H9 (cell line): Measurements from ENCODE around the gene IQUB. TPM values are rescaled to one million over a fixed set of nuclear protein-coding genes. Genes with fewer than 3 reads are reported as not detected.

Experiments used
- DNase-seq: peaks from one replicate; pipeline ENCODE4 v3.0.0-alpha.2; 2017
- H2AFZ ChIP-seq: one replicate; pipeline ENCODE4 v1.6.1; 2013; ENCODE audit warnings: mild to moderate bottlenecking, low read length, control low read depth, moderate library complexity
- H2AK5ac ChIP-seq: 2 replicates; pipeline ENCODE4 v1.6.1; 2013; ENCODE audit warnings: low read length, control low read depth, mixed read lengths; ENCODE audit not compliant: insufficient read length
- H2BK120ac ChIP-seq: one replicate; pipeline ENCODE4 v1.6.1; 2013; ENCODE audit warnings: low read depth, mild to moderate bottlenecking, low read length, control low read depth, inconsistent platforms; ENCODE audit not compliant: poor library complexity, severe bottlenecking
- H2BK12ac ChIP-seq: 2 replicates; pipeline ENCODE4 v1.6.1; 2013; ENCODE audit warnings: low read length, control low read depth, mixed read lengths, low read depth; ENCODE audit not compliant: insufficient read length
- H2BK15ac ChIP-seq: 2 replicates; pipeline ENCODE4 v1.6.1; 2013; ENCODE audit warnings: low read depth, low read length, control low read depth
- H2BK20ac ChIP-seq: one replicate; pipeline ENCODE4 v1.6.1; 2013; ENCODE audit warnings: low read depth, mild to moderate bottlenecking, low read length, control low read depth, inconsistent platforms; ENCODE audit not compliant: poor library complexity, severe bottlenecking
- H2BK5ac ChIP-seq: 2 replicates; pipeline ENCODE4 v1.6.1; 2013; ENCODE audit warnings: low read length, control low read depth, mixed read lengths; ENCODE audit not compliant: insufficient read length
- H3K14ac ChIP-seq: 2 replicates; pipeline ENCODE4 v1.6.1; 2013; ENCODE audit warnings: low read length, control low read depth; ENCODE audit not compliant: insufficient read depth
- H3K18ac ChIP-seq: 2 replicates; pipeline ENCODE4 v1.6.1; 2013; ENCODE audit warnings: low read depth, mild to moderate bottlenecking, mixed read lengths, low read length, control low read depth; ENCODE audit not compliant: insufficient read length
- H3K23ac ChIP-seq: 2 replicates; pipeline ENCODE4 v1.6.1; 2013; ENCODE audit warnings: low read length, control low read depth, mixed read lengths, low read depth; ENCODE audit not compliant: insufficient read length
- H3K23me2 ChIP-seq: 2 replicates; pipeline ENCODE4 v1.6.1; 2013; ENCODE audit warnings: low read depth, mild to moderate bottlenecking, mixed read lengths, low read length, control low read depth; ENCODE audit not compliant: insufficient read length, poor library complexity, severe bottlenecking
- H3K27ac ChIP-seq: 2 replicates; pipeline ENCODE4 v1.5.1; 2013; ENCODE audit warnings: low read length, control low read depth, mixed read lengths, low read depth; ENCODE audit not compliant: insufficient read length
- H3K27me3 ChIP-seq: 2 replicates; pipeline ENCODE4 v1.6.1; 2013; ENCODE audit warnings: low read length, control low read depth, inconsistent platforms; ENCODE audit not compliant: insufficient read depth
- H3K4ac ChIP-seq: 2 replicates; pipeline ENCODE4 v1.6.1; 2013; ENCODE audit warnings: low read depth, mild to moderate bottlenecking, control low read depth, inconsistent platforms, low read length, moderate library complexity
- H3K4me1 ChIP-seq: 2 replicates; pipeline ENCODE4 v1.6.1; 2013; ENCODE audit warnings: low read length, control low read depth, inconsistent platforms; ENCODE audit not compliant: insufficient read depth
- H3K4me2 ChIP-seq: 2 replicates; pipeline ENCODE4 v1.6.1; 2013; ENCODE audit warnings: low read length, control low read depth, mixed read lengths; ENCODE audit not compliant: insufficient read length, insufficient read depth
- H3K56ac ChIP-seq: 2 replicates; pipeline ENCODE4 v1.6.1; 2013; ENCODE audit warnings: low read depth, mild to moderate bottlenecking, mixed read lengths, low read length, control low read depth; ENCODE audit not compliant: insufficient read length
- H3K79me1 ChIP-seq: 2 replicates; pipeline ENCODE4 v1.6.1; 2013; ENCODE audit warnings: low read depth, mild to moderate bottlenecking, moderate library complexity, low read length, control low read depth, inconsistent platforms; ENCODE audit not compliant: insufficient read depth, poor library complexity, severe bottlenecking
- H3K79me2 ChIP-seq: 2 replicates; pipeline ENCODE4 v1.6.1; 2013; ENCODE audit warnings: low read length, control low read depth, inconsistent platforms; ENCODE audit not compliant: insufficient read depth
- H3K9ac ChIP-seq: 2 replicates; pipeline ENCODE4 v1.6.1; 2013; ENCODE audit warnings: low read length, control low read depth, mixed read lengths; ENCODE audit not compliant: insufficient read length; ENCODE audit errors: extremely low read depth
- H3K9me3 ChIP-seq: one replicate; pipeline ENCODE4 v1.6.1; 2013; ENCODE audit warnings: low read depth, low read length, inconsistent platforms; ENCODE audit not compliant: control insufficient read depth
- H3T11ph ChIP-seq: one replicate; pipeline ENCODE4 v1.6.1; 2013; ENCODE audit warnings: mild to moderate bottlenecking, low read length, control low read depth, inconsistent platforms
- H4K20me1 ChIP-seq: one replicate; pipeline ENCODE4 v1.6.1; 2013; ENCODE audit not compliant: control insufficient read depth, insufficient read length, insufficient read depth
- H4K5ac ChIP-seq: 2 replicates; pipeline ENCODE4 v1.6.1; 2013; ENCODE audit warnings: low read depth, mild to moderate bottlenecking, mixed read lengths, low read length, control low read depth; ENCODE audit not compliant: insufficient read length
- H4K8ac ChIP-seq: replicated peaks from 2 replicates; pipeline ENCODE4 v1.6.1; 2013; ENCODE audit warnings: low read length, control low read depth, mixed read lengths, low read depth; ENCODE audit not compliant: insufficient read length
- H4K91ac ChIP-seq: 2 replicates; pipeline ENCODE4 v1.6.1; 2013; ENCODE audit warnings: low read depth, mild to moderate bottlenecking, moderate library complexity, mixed read lengths, low read length, control low read depth; ENCODE audit not compliant: insufficient read length
- H3K27ac Mint-ChIP-seq, 3 experiments: 2 replicates in 2 of 3; 3 replicates in 1 of 3; pipeline ENCODE4 v1.8.0; 2020 to 2021; ENCODE audit warnings: mixed read lengths in 3 of 3, mild to moderate bottlenecking in 1 of 3, moderate library complexity in 1 of 3
- H3K27me3 Mint-ChIP-seq: 2 replicates; pipeline ENCODE4 v1.8.0; 2021; ENCODE audit warnings: low read depth, mild to moderate bottlenecking, moderate library complexity, mixed read lengths
- H3K36me3 Mint-ChIP-seq, 3 experiments: 2 replicates in 2 of 3; 3 replicates in 1 of 3; pipeline ENCODE4 v1.8.0; 2020 to 2021; ENCODE audit warnings: low read depth in 3 of 3, mixed read lengths in 3 of 3; ENCODE audit not compliant: insufficient read depth in 1 of 3
- H3K4me1 Mint-ChIP-seq, 2 experiments: 2 replicates each; pipeline ENCODE4 v1.8.0; 2020; ENCODE audit warnings: mixed read lengths in 2 of 2
- H3K4me3 Mint-ChIP-seq, 2 experiments: 2 replicates in 1 of 2; 3 replicates in 1 of 2; pipeline ENCODE4 v1.8.0; 2020 to 2021; ENCODE audit warnings: mild to moderate bottlenecking in 2 of 2, mixed read lengths in 2 of 2, moderate library complexity in 1 of 2
- H3K9me3 Mint-ChIP-seq, 2 experiments: 2 replicates in 1 of 2; 3 replicates in 1 of 2; pipeline ENCODE4 v1.8.0; 2020; ENCODE audit warnings: mild to moderate bottlenecking in 2 of 2, mixed read lengths in 2 of 2, moderate library complexity in 1 of 2
- CTCF ChIP-seq: fragments of 200-600 bp; sonication (generic); conservative IDR thresholded peaks from 3 replicates; pipeline ENCODE4 v1.8.0; 2021; ENCODE audit warnings: antibody characterized with exemption, mild to moderate bottlenecking
- WGBS: extraction: QIAGEN DNeasy Blood & Tissue Kit; methylation state at CpG from one replicate; pipeline ENCODE4 v1.1.7; 2013; ENCODE audit warnings: missing lambda C conversion rate, low lambda C conversion rate, mixed read lengths; ENCODE audit not compliant: insufficient read length; ENCODE audit errors: extremely low coverage; 5-methylcytosine and 5-hydroxymethylcytosine counted together
- total RNA-seq: library from RNA; stranded (reverse); gene quantifications from 2 replicates; pipeline ENCODE4 v1.2.1, GENCODE V29; 2021

The IQUB gene
- total RNA-seq, 1 experiment from 2014 or later, result 0.28 TPM

- Histone ChIP-seq H3K9ac (no peak overlapping the region), H3K23me2 (no peaks in the 10 kb centered on the region), H3K4ac (no peak overlapping the region), H2AFZ (no peak overlapping the region), H2BK12ac (no peak overlapping the region), H4K91ac (no peak overlapping the region), H3K18ac (no peak overlapping the region), H2BK5ac (no peak overlapping the region), H3K4me2 (no peak overlapping the region), H3K27me3 (no peaks in the 10 kb centered on the region), H2BK120ac (no peak overlapping the region), H3K56ac (no peak overlapping the region), H2BK15ac (no peak overlapping the region), H4K8ac (no peak overlapping the region), H2AK5ac (no peak overlapping the region), H3K79me2 (no peaks in the 10 kb centered on the region), H3K23ac (no peak overlapping the region), H4K5ac (no peak overlapping the region), H3K4me1 (no peaks in the 10 kb centered on the region; the same call in 1 of the 2 replicates), H4K20me1 (no peaks in the 10 kb centered on the region), H3K27ac (no peak overlapping the region), H3T11ph (no peak overlapping the region), H2BK20ac (no peak overlapping the region), H3K9me3 (no peaks in the 10 kb centered on the region), H3K14ac (no peak overlapping the region), H3K79me1 (no peaks in the 10 kb centered on the region)
- no peak for TF ChIP-seq CTCF
- DNase-seq, result no peak
- Mint-ChIP-seq H3K4me1 (peaks cover 13 to 14% of the 10 kb centered on the region in 2 experiments), H3K36me3 (no peaks in the 10 kb centered on the region; a peak in 1 of 7 replicates), H3K4me3 (no peak overlapping the region), H3K9me3 (no peaks in the 10 kb centered on the region), H3K27me3 (no peaks in the 10 kb centered on the region), H3K27ac (no peak overlapping the region; a peak in 1 of 7 replicates)
- no CpG with 5 or more reads among the region's 2 CpGs for WGBS
Measured at GRCh38 chr7:123569352-123570010, 35.1 kb upstream of the IQUB start.
